Trophoblast cell (in vitro differentiated cells and primary cell): Measurements from ENCODE around the gene CASP2.
A peak's percentile ranks its signal among the peaks of the same experiment; 100 is the strongest.

Experiments
- DNase-seq, 2 donors: peaks; one replicate each; pipeline ENCODE4 v3.0.0-alpha.2; 2016
- H2AFZ ChIP-seq: 2 replicates; pipeline ENCODE4 v1.6.1; 2013; ENCODE audit warnings: low read length, moderate library complexity, mild to moderate bottlenecking; ENCODE audit not compliant: insufficient read depth, poor library complexity
- H2AK5ac ChIP-seq: 2 replicates; pipeline ENCODE4 v1.6.1; 2013; ENCODE audit warnings: mild to moderate bottlenecking, low read length
- H2BK120ac ChIP-seq: 2 replicates; pipeline ENCODE4 v1.6.1; 2013; ENCODE audit warnings: low read length, mild to moderate bottlenecking, moderate library complexity; ENCODE audit not compliant: insufficient read depth, poor library complexity
- H2BK12ac ChIP-seq: 2 replicates; pipeline ENCODE4 v1.6.1; 2013; ENCODE audit warnings: mild to moderate bottlenecking, low read length, moderate library complexity
- H2BK5ac ChIP-seq: 2 replicates; pipeline ENCODE4 v1.6.1; 2013; ENCODE audit warnings: low read length, low read depth, moderate library complexity, mild to moderate bottlenecking; ENCODE audit not compliant: poor library complexity
- H3K14ac ChIP-seq: 2 replicates; pipeline ENCODE4 v1.6.1; 2013; ENCODE audit warnings: mild to moderate bottlenecking, low read length
- H3K18ac ChIP-seq: 2 replicates; pipeline ENCODE4 v1.6.1; 2013; ENCODE audit warnings: mild to moderate bottlenecking, low read length
- H3K23ac ChIP-seq: 2 replicates; pipeline ENCODE4 v1.6.1; 2013; ENCODE audit warnings: low read length
- H3K27ac ChIP-seq: 2 replicates; pipeline ENCODE4 v1.5.1; 2013; ENCODE audit warnings: low read depth, mild to moderate bottlenecking, inconsistent platforms, low read length, moderate library complexity
- H3K27me3 ChIP-seq: 2 replicates; pipeline ENCODE4 v1.6.1; 2013; ENCODE audit warnings: inconsistent platforms, mild to moderate bottlenecking, low read length, moderate library complexity; ENCODE audit not compliant: insufficient read depth
- H3K36me3 ChIP-seq, 2 experiments: 1 replicate in 1 of 2; 2 replicates in 1 of 2; pipeline ENCODE4 v1.6.1; 2013; ENCODE audit warnings: low read length in 2 of 2, mild to moderate bottlenecking in 2 of 2, moderate library complexity in 1 of 2; ENCODE audit not compliant: insufficient read depth in 2 of 2, control insufficient read depth in 1 of 2
- H3K4ac ChIP-seq: 2 replicates; pipeline ENCODE4 v1.6.1; 2013; ENCODE audit warnings: low read depth, mild to moderate bottlenecking, low read length, moderate library complexity
- H3K4me1 ChIP-seq, 2 experiments: 1 replicate in 1 of 2; 2 replicates in 1 of 2; pipeline ENCODE4 v1.6.1; 2013; ENCODE audit warnings: low read length in 2 of 2, mild to moderate bottlenecking in 2 of 2, moderate library complexity in 1 of 2; ENCODE audit not compliant: insufficient read depth in 2 of 2, control insufficient read depth in 1 of 2
- H3K4me2 ChIP-seq: 2 replicates; pipeline ENCODE4 v1.6.1; 2013; ENCODE audit warnings: inconsistent platforms, mild to moderate bottlenecking, low read length, moderate library complexity
- H3K4me3 ChIP-seq: 2 replicates; pipeline ENCODE4 v1.5.1; 2013; ENCODE audit warnings: mild to moderate bottlenecking, low read depth, low read length, inconsistent platforms
- H3K79me1 ChIP-seq: one replicate; pipeline ENCODE4 v1.6.1; 2013; ENCODE audit warnings: low read length
- H3K79me2 ChIP-seq: 2 replicates; pipeline ENCODE4 v1.6.1; 2013; ENCODE audit warnings: low read length, mild to moderate bottlenecking; ENCODE audit not compliant: control insufficient read depth, insufficient read depth, poor library complexity
- H3K9ac ChIP-seq: 2 replicates; pipeline ENCODE4 v1.6.1; 2013; ENCODE audit warnings: mild to moderate bottlenecking, low read length
- H3K9me3 ChIP-seq: 2 replicates; pipeline ENCODE4 v1.6.1; 2013; ENCODE audit warnings: low read depth, mild to moderate bottlenecking, control low read depth, inconsistent platforms, low read length; ENCODE audit not compliant: insufficient read depth
- H4K12ac ChIP-seq: 2 replicates; pipeline ENCODE4 v1.6.1; 2013; ENCODE audit warnings: low read depth, mild to moderate bottlenecking, low read length, moderate library complexity
- H4K8ac ChIP-seq: 2 replicates; pipeline ENCODE4 v1.6.1; 2013; ENCODE audit warnings: low read depth, mild to moderate bottlenecking, low read length, moderate library complexity
- H4K91ac ChIP-seq: one replicate; pipeline ENCODE4 v1.6.1; 2013; ENCODE audit warnings: low read depth, mild to moderate bottlenecking, low read length, moderate library complexity
- whole genome bisulfite sequencing: extraction: QIAGEN DNeasy Blood & Tissue Kit; methylation state at CpG from one replicate; pipeline ENCODE4 v1.1.7; 2013; ENCODE audit warnings: missing lambda C conversion rate; ENCODE audit not compliant: insufficient read length, insufficient coverage; ENCODE audit errors: extremely low coverage; 5-methylcytosine and 5-hydroxymethylcytosine counted together

Gene CASP2

DNA sequence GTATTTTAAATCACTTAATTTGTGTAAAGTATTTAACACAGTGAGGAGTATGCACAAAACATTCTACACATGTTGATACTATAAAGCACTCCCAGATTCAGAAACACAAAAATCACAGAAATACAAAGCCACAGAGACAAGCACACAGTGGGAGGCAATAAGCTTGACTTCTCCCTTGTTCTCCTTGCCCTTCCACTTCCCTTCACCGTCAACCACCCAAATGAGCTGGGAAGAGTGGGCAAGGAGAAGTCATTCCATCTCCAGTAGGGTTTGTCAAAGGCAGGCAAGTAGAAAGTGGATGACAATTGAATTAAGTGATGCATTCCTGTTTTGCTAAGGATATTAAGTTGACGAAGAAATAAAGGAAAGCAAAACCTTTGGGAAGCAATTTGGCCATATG, 7.6 kb upstream of the CASP2 start:
- Histone ChIP-seq H2AFZ (no peak overlapping the region), H3K18ac (no peak overlapping the region), H2BK12ac (no peak overlapping the region), H4K12ac (no peak overlapping the region), H3K9ac (no peak overlapping the region), H3K14ac (peak overlapping the region; percentile 53), H3K36me3 (no peaks in the 10 kb centered on the region), H2BK5ac (no peak overlapping the region), H2BK120ac (no peak overlapping the region), H2AK5ac (no peak overlapping the region), H4K91ac (no peak overlapping the region), H3K4me1 (peaks cover 11 to 12% of the 10 kb centered on the region in 2 experiments), H3K9me3 (no peaks in the 10 kb centered on the region), H3K23ac (no peak overlapping the region), H3K79me2 (no peaks in the 10 kb centered on the region), H3K4me3 (no peak overlapping the region), H3K79me1 (peaks cover 9% of the 10 kb centered on the region), H3K4ac (no peak overlapping the region), H3K4me2 (no peak overlapping the region), H3K27me3 (no peaks in the 10 kb centered on the region), H3K27ac (no peak overlapping the region), H4K8ac (no peak overlapping the region)
- no peak for DNase-seq
- WGBS = no CpG with 5 or more reads among the region's 2 CpGs

DNA sequence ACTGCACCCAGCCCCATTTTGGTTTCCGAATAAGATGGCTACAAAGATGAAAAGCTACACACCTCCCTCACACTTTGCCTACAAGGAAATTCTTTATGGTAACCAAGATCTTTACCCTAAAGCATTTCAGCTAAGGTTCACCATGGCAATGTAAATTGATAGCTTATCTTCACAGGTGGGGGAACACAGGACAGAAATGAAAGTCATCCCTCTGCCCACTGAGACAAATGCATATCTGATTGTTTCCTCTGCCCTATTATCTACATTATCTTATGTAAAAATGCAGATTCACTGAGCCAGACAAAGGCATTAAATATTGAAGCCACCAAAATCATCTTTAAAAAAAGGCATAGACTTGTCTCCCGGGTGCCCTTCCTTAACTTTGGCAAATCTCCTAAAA, 6.6 kb upstream of the CASP2 start:
- Histone ChIP-seq H3K79me1 (peaks cover 9% of the 10 kb centered on the region), H3K4me1 (peaks cover 11 to 12% of the 10 kb centered on the region in 2 experiments), H3K4me3 (no peak overlapping the region), H3K79me2 (no peaks in the 10 kb centered on the region), H3K36me3 (no peaks in the 10 kb centered on the region), H2AFZ (no peak overlapping the region), H4K8ac (no peak overlapping the region), H3K23ac (no peak overlapping the region), H3K27me3 (no peaks in the 10 kb centered on the region), H3K14ac (no peak overlapping the region), H2AK5ac (no peak overlapping the region), H2BK5ac (no peak overlapping the region), H3K9ac (no peak overlapping the region), H2BK12ac (no peak overlapping the region), H3K27ac (no peak overlapping the region), H3K9me3 (peaks cover 1% of the 10 kb centered on the region), H2BK120ac (no peak overlapping the region), H3K4ac (no peak overlapping the region), H3K18ac (no peak overlapping the region), H3K4me2 (no peak overlapping the region), H4K12ac (no peak overlapping the region), H4K91ac (no peak overlapping the region)
- WGBS = no CpG with 5 or more reads among the region's 2 CpGs
- peak in 1 of 2 donors; percentile 27 for DNase-seq

DNA sequence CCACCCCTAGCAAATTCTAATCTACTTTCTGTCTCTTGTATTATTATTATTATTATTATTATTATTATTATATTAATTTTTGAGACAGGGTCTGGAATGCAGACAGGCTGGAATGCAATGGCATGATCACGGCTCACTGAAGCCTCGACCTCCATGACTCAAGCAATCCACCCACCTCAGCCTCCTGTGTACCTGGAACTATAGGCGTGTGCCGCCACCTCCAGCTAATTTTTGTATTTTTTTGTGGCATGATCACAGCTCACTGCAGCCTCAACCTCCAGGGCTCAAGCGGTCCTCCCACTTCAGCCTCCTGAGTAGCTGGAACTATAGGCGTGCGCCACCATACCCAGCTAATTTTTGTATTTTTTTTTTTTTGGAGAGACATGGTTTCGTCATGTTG, 6.0 kb upstream of the CASP2 start:
- H2AK5ac ChIP-seq = no peak overlapping the region
- peaks cover 9% of the 10 kb centered on the region for H3K79me1 ChIP-seq
- no peak overlapping the region for H4K91ac ChIP-seq
- no peak overlapping the region for H3K23ac ChIP-seq
- no peak overlapping the region for H3K18ac ChIP-seq
- H3K9ac ChIP-seq = no peak overlapping the region
- no peak overlapping the region for H3K27ac ChIP-seq
- H3K27me3 ChIP-seq = no peaks in the 10 kb centered on the region
- no peak overlapping the region for H4K8ac ChIP-seq
- DNase-seq = peak; percentile 69 to 74
- no peak overlapping the region for H2AFZ ChIP-seq
- H3K14ac ChIP-seq = no peak overlapping the region
- no peak overlapping the region for H2BK5ac ChIP-seq
- peaks cover 11 to 12% of the 10 kb centered on the region in 2 experiments for H3K4me1 ChIP-seq
- no peaks in the 10 kb centered on the region for H3K79me2 ChIP-seq
- H3K36me3 ChIP-seq = no peaks in the 10 kb centered on the region
- no CpG with 5 or more reads among the region's 8 CpGs for WGBS
- H2BK120ac ChIP-seq = no peak overlapping the region
- H4K12ac ChIP-seq = no peak overlapping the region
- H3K9me3 ChIP-seq = peaks cover 1% of the 10 kb centered on the region
- H3K4me3 ChIP-seq = no peak overlapping the region
- H3K4me2 ChIP-seq = no peak overlapping the region
- no peak overlapping the region for H3K4ac ChIP-seq
- no peak overlapping the region for H2BK12ac ChIP-seq

DNA sequence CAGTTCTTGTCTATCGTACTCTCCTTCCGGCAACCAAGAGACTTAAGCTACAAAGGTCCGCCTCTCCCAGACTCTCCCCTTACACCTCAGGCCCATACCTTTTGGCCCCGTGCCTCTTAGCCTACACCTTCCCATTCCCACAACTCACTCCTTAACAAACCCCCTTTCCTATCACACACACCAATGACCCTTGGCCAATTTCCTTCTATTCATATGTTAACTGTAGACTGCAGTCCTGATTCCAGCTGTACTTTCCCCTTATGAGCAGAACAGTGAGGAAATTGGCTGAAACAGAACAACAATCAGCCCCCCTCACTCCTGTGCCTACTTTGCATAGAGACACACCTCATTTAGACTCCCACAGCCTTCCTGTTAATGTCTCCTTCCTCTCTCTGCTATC, 4.8 kb upstream of the CASP2 start:
- Histone ChIP-seq H3K4me1 (peaks cover 15% of the 10 kb centered on the region in 2 experiments), H2BK5ac (no peak overlapping the region), H3K4me3 (no peak overlapping the region), H4K8ac (no peak overlapping the region), H3K9ac (no peak overlapping the region), H3K79me1 (peaks cover 14% of the 10 kb centered on the region), H2AK5ac (no peak overlapping the region), H2AFZ (no peak overlapping the region), H4K91ac (no peak overlapping the region), H2BK12ac (no peak overlapping the region), H3K4ac (no peak overlapping the region), H3K18ac (no peak overlapping the region), H3K27ac (no peak overlapping the region), H3K36me3 (no peaks in the 10 kb centered on the region), H4K12ac (no peak overlapping the region), H3K14ac (no peak overlapping the region), H2BK120ac (no peak overlapping the region), H3K27me3 (no peaks in the 10 kb centered on the region), H3K4me2 (no peak overlapping the region), H3K23ac (no peak overlapping the region), H3K9me3 (peaks cover 6% of the 10 kb centered on the region), H3K79me2 (peaks cover 1% of the 10 kb centered on the region)
- no CpG with 5 or more reads among the region's 4 CpGs for whole genome bisulfite sequencing
- no peak for DNase-seq
